ENCODE measurements around the gene IL1RN. TPM values are rescaled to one million over a fixed set of nuclear protein-coding genes. Genes with fewer than 3 reads are reported as not detected.

The IL1RN gene
- total RNA-seq, 1 donor from 2014 or later: not detected

GRCh38 chr2:113179446-113180045, 52.1 kb downstream of the IL1RN start:
- Mint-ChIP-seq H3K4me3 (ENCODE audit: unreplicated experiment) (no peak overlapping the region), H3K9me3 (ENCODE audit: low read depth) (no peaks in the 10 kb centered on the region), H3K27me3 (ENCODE audit: low read depth) (no peaks in the 10 kb centered on the region), H3K4me1 (ENCODE audit: low read depth) (no peaks in the 10 kb centered on the region), H3K27ac (ENCODE audit: unreplicated experiment) (no peak overlapping the region), H3K36me3 (ENCODE audit: low read depth) (no peaks in the 10 kb centered on the region)
- TF ChIP-seq CTCF (IDR thresholded peaks at IDR 0.05): no peak
- DNase-seq (ENCODE audit: low spot score): no peak

- H3K27ac Mint-ChIP-seq (ENCODE audit: unreplicated experiment): no peak overlapping the region
- no peaks in the 10 kb centered on the region for H3K27me3 Mint-ChIP-seq (ENCODE audit: low read depth)
- DNase-seq (ENCODE audit: low spot score): no peak
- no peaks in the 10 kb centered on the region for H3K9me3 Mint-ChIP-seq (ENCODE audit: low read depth)
- no peak overlapping the region for H3K4me3 Mint-ChIP-seq (ENCODE audit: unreplicated experiment)
- no peaks in the 10 kb centered on the region for H3K36me3 Mint-ChIP-seq (ENCODE audit: low read depth)
- TF ChIP-seq CTCF (IDR thresholded peaks at IDR 0.05): no peak
- peaks cover 2% of the 10 kb centered on the region for H3K4me1 Mint-ChIP-seq (ENCODE audit: low read depth)
Observed at GRCh38 chr2:113180131-113180946, 52.9 kb downstream of the IL1RN start.

- Mint-ChIP-seq H3K27ac (ENCODE audit: unreplicated experiment) (no peak overlapping the region), H3K36me3 (ENCODE audit: low read depth) (no peaks in the 10 kb centered on the region)
- DNase-seq (ENCODE audit: low spot score): no peak
Observed at GRCh38 chr2:113181258-113182051, 54.1 kb downstream of the IL1RN start.

GRCh38 chr2:113182471-113183260, 55.3 kb downstream of the IL1RN start:
- DNase-seq (ENCODE audit: low spot score): peak; percentile 79
- no peak for TF ChIP-seq CTCF (IDR thresholded peaks at IDR 0.05)
- Mint-ChIP-seq H3K4me3 (ENCODE audit: unreplicated experiment) (no peak overlapping the region), H3K9me3 (ENCODE audit: low read depth) (no peaks in the 10 kb centered on the region), H3K4me1 (ENCODE audit: low read depth) (peaks cover 8% of the 10 kb centered on the region), H3K27me3 (ENCODE audit: low read depth) (no peaks in the 10 kb centered on the region), H3K27ac (ENCODE audit: unreplicated experiment) (no peak overlapping the region), H3K36me3 (ENCODE audit: low read depth) (no peaks in the 10 kb centered on the region)

More at GRCh38 chr2:113181258-113182051, 54.1 kb downstream of the IL1RN start:
- H3K4me1 Mint-ChIP-seq (ENCODE audit: low read depth): peaks cover 8% of the 10 kb centered on the region
- TF ChIP-seq CTCF (IDR thresholded peaks at IDR 0.05): no peak
- H3K4me3 Mint-ChIP-seq (ENCODE audit: unreplicated experiment): no peak overlapping the region
- H3K9me3 Mint-ChIP-seq (ENCODE audit: low read depth): no peaks in the 10 kb centered on the region
- H3K27me3 Mint-ChIP-seq (ENCODE audit: low read depth): no peaks in the 10 kb centered on the region
